KMS-11 (cell line): Measurements from ENCODE around the gene CREB3L2.
A peak's percentile ranks its signal among the peaks of the same experiment; 100 is the strongest.

ENCODE experiments used
- H2AFZ ChIP-seq: fragments of 200-600 bp; sonication (generic); 2 replicates; pipeline ENCODE4 v1.6.1; 2016; ENCODE audit warnings: antibody characterized with exemption, mixed run types, low read depth
- H3K27ac ChIP-seq: fragments of 200-600 bp; sonication (generic); 2 replicates; pipeline ENCODE4 v1.6.1; 2016; ENCODE audit warnings: mild to moderate bottlenecking, mixed run types
- H3K27me3 ChIP-seq: fragments of 200-600 bp; sonication (generic); 2 replicates; pipeline ENCODE4 v1.6.1; 2017; ENCODE audit warnings: mild to moderate bottlenecking, low read depth, mixed run types, moderate library complexity; ENCODE audit not compliant: insufficient read depth
- H3K36me3 ChIP-seq: fragments of 200-600 bp; sonication (generic); 2 replicates; pipeline ENCODE4 v1.6.1; 2017; ENCODE audit warnings: mild to moderate bottlenecking, mixed run types; ENCODE audit not compliant: insufficient read depth
- H3K4me1 ChIP-seq: fragments of 200-600 bp; sonication (generic); 2 replicates; pipeline ENCODE4 v1.6.1; 2016; ENCODE audit warnings: mild to moderate bottlenecking, low read depth, mixed run types; ENCODE audit not compliant: poor library complexity, severe bottlenecking
- H3K4me2 ChIP-seq: fragments of 200-600 bp; sonication (generic); 2 replicates; pipeline ENCODE4 v1.7.0; 2016; ENCODE audit warnings: mild to moderate bottlenecking, mixed run types
- H3K4me3 ChIP-seq: fragments of 200-600 bp; sonication (generic); IDR thresholded peaks from 2 replicates; pipeline ENCODE4 v1.6.1; 2017; ENCODE audit warnings: low read depth, low read length, mixed read lengths; ENCODE audit not compliant: insufficient read depth
- H3K79me2 ChIP-seq: fragments of 200-600 bp; sonication (generic); 2 replicates; pipeline ENCODE4 v1.6.1; 2016; ENCODE audit warnings: low read depth, mixed run types; ENCODE audit not compliant: insufficient read depth
- H3K9ac ChIP-seq: fragments of 200-600 bp; sonication (generic); 2 replicates; pipeline ENCODE4 v1.6.1; 2016; ENCODE audit warnings: mild to moderate bottlenecking, mixed run types
- H4K20me1 ChIP-seq: fragments of 200-600 bp; sonication (generic); 2 replicates; pipeline ENCODE4 v1.6.1; 2016; ENCODE audit warnings: mild to moderate bottlenecking, mixed run types; ENCODE audit not compliant: insufficient read depth
- CTCF ChIP-seq: fragments of 200-600 bp; sonication (generic); conservative IDR thresholded peaks from 2 replicates; pipeline ENCODE4 v1.6.1; 2017; ENCODE audit warnings: low read depth, mild to moderate bottlenecking, antibody characterized with exemption, low read length, moderate library complexity, mixed read lengths

The CREB3L2 gene

DNA sequence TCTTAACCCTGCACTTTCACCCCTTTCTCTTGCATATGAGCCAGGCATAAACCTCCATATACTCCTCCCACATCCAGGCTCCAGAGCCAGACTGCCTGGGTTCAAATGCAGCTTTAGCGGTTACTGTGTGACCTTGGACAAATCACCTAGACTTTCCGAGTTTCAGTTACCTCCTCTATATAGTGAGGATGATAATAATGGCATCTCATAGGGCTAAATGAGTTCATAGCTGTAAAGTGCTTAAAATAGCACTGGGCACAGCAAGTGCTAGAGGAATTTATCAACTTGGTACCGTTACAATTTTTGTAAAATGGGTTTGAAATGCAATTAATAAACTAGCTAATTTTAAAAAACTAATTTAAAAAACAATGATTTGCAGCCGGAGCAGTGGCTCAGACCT lies 101.7 kb downstream of the CREB3L2 start:
- H3K4me3 ChIP-seq: no peak overlapping the region
- no peak overlapping the region for H3K4me2 ChIP-seq
- no peaks in the 10 kb centered on the region for H3K79me2 ChIP-seq
- H3K9ac ChIP-seq: no peak overlapping the region
- H3K27ac ChIP-seq: no peak overlapping the region
- no peaks in the 10 kb centered on the region for H3K27me3 ChIP-seq
- H3K36me3 ChIP-seq: no peaks in the 10 kb centered on the region; the same call in 1 of the 2 replicates
- no peak overlapping the region for H2AFZ ChIP-seq
- peaks cover 34% of the 10 kb centered on the region for H3K4me1 ChIP-seq
- no peak for TF ChIP-seq CTCF
- H4K20me1 ChIP-seq: no peaks in the 10 kb centered on the region

DNA sequence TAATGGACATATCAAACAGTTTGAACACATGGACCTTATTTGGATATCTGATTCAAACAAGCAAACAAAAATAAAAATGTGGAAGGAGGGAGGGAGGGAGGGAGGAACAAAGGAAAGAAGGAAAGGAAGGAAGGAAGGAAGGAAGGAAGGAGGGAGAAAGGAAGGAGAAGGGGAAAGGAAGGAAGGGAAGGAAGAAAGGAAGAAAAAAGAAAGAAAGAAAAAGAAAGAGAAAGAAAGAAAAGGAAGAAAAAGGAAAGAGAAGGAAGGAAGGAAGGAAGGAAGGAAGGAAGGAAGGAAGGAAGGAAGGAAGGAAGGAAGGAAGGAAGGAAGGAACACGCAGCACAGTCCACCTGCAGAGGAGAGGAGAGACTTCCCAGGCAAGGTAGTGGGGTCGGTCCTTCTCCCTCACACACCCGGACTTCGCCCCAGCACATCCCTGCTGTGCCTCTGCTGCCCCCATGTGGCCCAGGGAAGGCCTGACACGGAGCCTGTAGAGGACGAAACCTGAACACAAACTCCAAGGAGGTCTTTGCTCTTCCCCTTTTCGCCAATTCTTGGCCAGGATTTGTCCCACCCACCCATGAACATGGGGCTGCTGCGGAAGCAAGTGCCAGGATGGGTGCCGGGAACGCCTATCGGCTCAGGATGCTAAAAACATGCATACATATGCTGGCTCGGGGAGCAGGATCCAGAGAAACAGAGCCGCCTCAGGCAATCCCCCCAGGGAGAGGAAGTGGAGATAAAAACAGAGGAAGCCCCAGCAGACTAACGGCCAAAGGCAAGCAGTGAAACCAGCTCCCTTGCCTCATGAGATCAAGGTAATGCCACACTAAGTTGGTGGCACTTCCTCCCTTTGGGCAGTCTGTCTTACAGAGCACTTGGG lies 102.8 kb downstream of the CREB3L2 start:
- peak; percentile 95 for TF ChIP-seq CTCF
- H3K4me2 ChIP-seq: peak overlapping the region; percentile 4; the same call in 1 of the 2 replicates
- H3K4me3 ChIP-seq: no peak overlapping the region

GRCh38 chr7:137895301-137896221 lies 106.3 kb downstream of the CREB3L2 start:
- Histone ChIP-seq H2AFZ (no peak overlapping the region), H3K79me2 (no peaks in the 10 kb centered on the region), H4K20me1 (no peaks in the 10 kb centered on the region), H3K27me3 (no peaks in the 10 kb centered on the region), H3K36me3 (no peaks in the 10 kb centered on the region; the same call in 1 of the 2 replicates), H3K4me2 (no peak overlapping the region), H3K9ac (no peak overlapping the region), H3K4me3 (no peak overlapping the region), H3K27ac (no peak overlapping the region), H3K4me1 (peaks cover 20% of the 10 kb centered on the region)
- TF ChIP-seq CTCF: no peak

More for the DNA sequence above, 102.8 kb downstream of the CREB3L2 start:
- H3K4me1 ChIP-seq: peaks cover 29% of the 10 kb centered on the region
- no peak overlapping the region for H3K27ac ChIP-seq
- no peak overlapping the region for H3K9ac ChIP-seq
- no peaks in the 10 kb centered on the region for H3K79me2 ChIP-seq
- no peaks in the 10 kb centered on the region for H3K27me3 ChIP-seq
- no peaks in the 10 kb centered on the region; the same call in 1 of the 2 replicates for H3K36me3 ChIP-seq
- no peak overlapping the region for H2AFZ ChIP-seq
- no peaks in the 10 kb centered on the region for H4K20me1 ChIP-seq

DNA sequence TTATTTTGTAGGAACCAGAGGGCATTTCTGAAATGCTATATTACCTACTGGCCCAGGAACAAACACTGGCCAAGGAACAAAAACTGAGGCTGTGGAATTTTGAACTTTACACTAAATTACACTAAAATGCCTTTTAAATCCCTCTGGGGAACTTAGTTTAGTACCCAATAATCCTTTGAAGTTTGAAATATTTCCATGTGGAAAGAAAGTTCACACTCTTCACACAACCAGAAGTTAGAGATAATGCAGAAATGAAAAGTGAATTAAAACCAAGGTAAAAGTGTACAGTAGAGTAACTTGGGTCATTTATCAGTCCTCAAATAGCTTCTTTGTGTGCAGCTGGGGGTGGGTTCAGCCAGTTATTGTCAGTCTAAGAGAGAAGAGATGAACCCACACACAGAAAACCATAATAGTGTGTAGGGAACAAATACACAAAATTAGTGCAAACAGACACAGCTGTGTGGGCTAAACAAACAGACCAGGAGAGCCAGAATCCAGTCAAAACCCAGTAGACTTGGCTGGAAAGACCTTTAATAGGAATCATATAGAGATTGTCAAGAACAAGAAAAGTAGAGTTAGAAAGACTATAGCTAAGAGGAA lies 108.6 kb downstream of the CREB3L2 start:
- Histone ChIP-seq H3K4me1 (peaks cover 14% of the 10 kb centered on the region), H3K4me3 (no peak overlapping the region), H3K79me2 (no peaks in the 10 kb centered on the region), H3K36me3 (no peaks in the 10 kb centered on the region; the same call in 1 of the 2 replicates), H3K4me2 (no peak overlapping the region), H4K20me1 (no peaks in the 10 kb centered on the region), H3K27ac (no peak overlapping the region), H2AFZ (no peak overlapping the region), H3K9ac (no peak overlapping the region), H3K27me3 (no peaks in the 10 kb centered on the region)
- TF ChIP-seq CTCF: no peak
